ENCODE measurements around the gene CGNL1.

CGNL1 gene

DNA sequence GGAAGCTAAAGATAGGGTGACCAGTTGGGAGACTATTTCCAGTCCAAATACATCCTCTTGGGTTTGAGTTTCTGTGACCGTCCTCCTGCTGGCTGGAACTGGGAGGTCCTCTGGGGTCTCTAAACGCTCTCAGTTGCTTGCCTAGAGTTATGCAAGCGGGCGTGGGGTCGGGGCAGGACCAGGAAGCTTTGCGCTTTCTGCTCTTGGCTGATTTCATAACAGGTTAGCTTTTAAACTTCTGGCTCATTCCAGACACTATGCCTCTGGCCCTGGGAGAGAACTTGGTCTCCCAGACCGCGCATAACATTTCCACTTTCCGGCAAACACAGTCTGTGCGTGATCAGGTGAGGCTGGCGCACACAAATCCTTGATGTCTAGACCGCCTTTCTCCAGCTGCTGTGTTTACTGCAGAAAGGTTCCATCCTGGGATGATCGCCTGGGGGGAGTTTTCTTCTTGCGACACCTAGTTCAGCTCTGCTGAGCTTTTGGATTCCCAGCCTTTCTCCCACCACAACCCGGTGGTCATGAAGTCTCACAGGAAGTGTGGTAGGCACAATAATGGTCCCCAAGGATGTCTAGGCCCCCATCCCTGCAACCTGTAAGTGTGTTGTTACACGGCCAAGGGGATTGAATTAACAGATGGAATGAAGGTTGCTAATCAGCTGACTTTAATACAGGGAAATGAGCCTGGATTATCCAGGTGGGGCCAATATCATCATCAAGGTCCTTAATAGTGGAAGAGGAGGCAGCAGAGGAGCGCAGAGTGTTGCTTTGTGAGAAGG, 23.6 kb upstream of the CGNL1 start:
- no peak for DNase-seq

DNA sequence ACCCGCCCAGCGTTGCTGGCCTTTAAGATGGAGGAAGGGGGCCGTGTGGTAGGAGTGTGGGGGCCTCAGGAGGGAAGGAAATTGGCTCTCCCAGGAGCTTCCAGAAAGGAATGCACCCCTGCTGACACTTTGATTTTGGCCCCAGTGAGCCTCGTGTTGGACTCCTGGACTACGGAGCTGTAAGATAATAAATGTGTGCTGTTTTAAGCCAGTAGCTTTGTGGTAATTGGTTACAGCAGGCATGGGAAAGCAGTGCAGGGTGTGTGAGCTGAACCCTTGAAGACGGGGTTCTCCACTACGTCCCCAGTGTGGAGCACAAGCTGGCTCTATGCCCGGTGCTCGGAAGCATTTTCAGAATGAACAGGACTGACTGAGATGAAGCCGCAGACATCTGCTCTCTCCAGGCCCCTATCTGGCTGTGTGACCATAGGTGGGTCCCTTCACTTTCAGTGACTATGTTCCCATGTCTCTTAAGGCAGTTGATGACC, 22.9 kb upstream of the CGNL1 start:
- DNase-seq = no peak

DNA sequence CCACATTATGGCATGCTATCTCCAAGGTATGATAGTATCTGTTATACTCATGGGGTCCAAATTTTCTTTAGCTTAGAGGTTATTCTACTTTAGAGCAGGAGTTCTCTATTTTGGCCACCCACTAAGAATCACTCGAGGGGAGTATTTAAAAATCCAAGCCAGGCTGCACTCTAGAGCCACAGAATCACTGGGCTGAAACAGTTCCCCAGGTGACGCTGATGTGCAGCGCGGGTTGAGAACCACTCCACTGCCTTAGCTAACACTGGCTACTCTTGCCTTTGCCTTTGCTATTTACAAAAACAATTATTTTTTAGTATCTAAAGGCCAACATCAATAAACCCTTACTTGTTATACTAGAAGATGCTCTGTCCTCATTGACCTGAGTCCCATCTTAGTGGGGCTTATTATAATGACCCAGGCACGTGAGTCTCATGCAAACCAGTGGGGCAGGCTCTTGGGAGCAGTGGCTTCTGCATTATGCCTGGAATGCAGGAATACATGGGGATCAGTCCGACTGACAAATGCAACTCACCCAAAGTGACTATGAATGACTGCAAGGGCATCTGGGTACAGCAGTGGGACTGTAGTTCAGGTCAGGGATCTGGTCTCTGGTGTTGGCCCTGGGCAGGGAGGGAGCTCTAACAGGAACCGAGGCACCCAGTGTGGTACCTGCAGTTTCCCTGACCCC, 21.7 kb upstream of the CGNL1 start:
- DNase-seq = no peak

DNA sequence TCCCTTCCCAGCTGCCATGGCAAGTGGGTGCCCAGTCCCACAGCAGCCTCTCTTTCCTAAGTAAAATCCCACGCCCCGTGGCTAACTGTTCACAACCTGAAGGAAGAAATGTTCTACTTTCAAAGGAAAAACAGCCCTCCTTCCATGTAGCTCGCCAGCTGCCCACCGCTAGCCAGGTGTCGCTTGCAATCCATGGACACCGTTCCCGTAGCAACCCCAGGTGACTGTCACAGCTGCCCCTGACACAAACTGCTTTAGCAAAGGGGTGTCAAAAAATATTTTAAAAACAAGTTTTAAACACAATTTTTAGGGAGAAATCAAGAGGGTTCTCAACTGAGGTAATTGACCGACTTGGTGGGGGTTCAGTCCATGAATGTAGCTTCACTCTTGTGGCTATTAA, 21.0 kb upstream of the CGNL1 start:
- no peak for DNase-seq

DNA sequence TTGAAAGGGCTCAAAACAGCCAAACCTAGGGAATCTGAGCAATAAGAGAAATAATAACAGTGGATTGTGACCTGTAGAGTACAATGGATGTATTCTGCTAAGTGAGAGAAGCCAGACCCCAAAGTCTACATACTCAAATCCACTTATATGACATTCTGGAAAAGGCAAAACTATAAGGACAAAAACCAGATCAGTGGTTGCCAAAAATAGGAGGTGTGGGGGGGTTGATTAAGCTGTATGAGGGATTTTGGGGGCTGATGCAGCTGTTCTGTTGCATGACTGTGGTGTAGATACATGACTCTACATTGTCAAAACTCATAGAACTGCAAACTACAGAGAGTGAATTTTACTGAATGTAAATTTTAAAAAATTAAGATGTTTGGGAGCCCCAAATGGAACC, 20.1 kb upstream of the CGNL1 start:
- no peak for DNase-seq

DNA sequence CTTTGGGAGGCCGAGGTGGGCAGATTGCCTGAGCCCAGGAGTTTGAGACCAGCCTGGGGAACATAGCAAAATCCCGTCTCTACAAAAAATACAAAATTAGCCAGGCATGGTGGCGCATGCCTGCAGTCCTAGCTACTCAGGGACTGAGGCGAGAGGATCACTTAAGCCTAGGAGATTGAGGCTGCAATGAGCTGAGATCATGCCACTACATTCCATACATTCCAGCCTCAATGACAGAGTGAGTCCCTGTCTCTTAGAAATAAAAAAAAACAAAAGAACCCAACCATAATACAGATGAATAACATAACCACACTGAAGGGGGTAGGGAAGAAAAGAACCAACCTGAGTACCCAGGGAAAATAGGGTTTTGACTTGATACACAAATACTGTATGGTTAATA, 19.7 kb upstream of the CGNL1 start:
- DNase-seq = no peak

DNA sequence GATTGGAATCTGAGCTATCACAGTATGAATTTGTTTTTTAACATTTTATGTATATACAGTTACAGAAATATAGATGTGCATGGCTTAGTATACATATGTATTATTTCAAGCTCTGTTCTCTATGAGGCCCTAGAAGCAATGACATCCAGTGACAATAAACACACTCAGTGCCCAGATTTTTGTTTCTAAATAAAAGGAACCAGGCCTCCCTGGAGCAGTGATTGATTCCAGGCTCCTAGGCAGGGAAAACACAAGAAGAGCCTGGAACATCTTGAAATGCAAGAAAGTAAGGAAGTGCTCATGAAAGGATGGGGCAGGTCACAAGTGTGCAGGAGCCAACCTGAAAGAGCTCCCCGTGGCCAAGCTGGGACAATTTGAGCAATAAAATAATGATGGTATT, 18.5 kb upstream of the CGNL1 start:
- no peak for DNase-seq

DNA sequence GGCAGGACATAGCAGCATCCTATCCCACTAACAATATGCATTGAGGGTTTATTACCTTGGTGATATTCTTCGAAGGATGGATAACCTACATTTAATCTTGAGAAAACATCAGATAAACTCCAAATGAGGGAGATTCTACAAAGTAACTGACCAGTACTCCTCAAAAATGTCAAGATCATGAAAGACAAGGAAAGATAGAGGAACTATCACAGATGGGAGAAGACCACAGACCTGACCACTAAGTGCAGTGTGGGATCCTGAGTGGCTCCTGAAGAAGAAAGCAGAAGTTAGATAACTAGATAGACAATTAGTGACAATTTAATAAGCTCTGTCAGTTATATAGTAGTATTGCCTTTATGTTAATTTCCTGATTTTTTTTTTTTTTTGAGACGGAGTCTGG, 17.7 kb upstream of the CGNL1 start:
- DNase-seq = no peak

DNA sequence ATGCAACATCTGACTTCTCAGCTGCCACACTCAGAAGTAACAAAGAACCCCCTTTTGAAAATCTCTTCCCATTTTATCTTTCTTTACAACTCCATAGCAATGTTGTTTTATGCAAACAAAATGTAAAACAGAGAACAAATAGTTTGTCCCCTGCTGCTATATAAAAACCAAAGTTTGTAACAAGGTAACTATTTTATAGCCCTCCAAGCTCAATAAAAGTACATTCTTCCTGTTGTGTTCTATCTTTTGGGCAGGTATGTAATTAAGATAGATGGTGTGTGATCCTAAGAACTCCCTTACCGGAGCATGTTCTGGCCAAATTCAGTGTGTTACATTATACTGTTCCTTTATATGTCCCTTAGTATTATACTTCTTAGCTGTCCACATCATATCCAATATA, 12.6 kb upstream of the CGNL1 start:
- DNase-seq = no peak

DNA sequence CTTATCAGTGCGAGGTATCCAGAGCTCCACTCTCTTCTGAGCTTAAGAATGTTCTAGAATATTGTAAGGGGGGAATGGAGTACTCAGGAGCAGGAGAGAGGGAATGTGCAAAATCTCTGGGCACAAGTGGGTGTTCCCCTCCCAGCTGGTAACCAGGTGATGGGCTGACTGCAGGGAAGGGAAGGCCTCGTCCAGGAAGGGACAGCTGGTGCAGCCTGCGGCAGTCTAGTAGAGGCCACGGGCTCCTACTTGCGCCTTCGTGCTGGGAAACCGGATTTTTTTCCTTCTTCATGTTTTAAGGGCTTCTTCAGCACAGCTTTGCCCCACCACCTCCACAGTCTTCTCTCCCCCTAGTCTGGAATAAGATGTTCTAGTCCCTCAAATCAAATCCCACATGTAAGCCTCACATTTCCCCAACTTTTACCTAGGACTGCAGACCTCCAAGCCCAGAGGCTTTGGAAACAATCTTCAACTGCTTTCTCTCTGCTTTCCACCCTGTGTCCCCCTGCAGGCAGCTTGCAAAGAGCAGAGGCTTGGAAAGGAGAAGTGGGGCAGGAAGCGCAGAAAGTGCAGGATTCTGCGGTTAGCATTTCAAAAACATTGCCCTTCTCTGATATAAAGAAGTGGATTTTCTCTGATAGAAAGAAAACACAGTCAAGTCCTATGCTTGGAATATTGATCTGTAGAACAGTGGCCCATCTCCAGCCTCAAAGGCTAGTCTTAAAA, 11.9 kb upstream of the CGNL1 start:
- no peak for DNase-seq

DNA sequence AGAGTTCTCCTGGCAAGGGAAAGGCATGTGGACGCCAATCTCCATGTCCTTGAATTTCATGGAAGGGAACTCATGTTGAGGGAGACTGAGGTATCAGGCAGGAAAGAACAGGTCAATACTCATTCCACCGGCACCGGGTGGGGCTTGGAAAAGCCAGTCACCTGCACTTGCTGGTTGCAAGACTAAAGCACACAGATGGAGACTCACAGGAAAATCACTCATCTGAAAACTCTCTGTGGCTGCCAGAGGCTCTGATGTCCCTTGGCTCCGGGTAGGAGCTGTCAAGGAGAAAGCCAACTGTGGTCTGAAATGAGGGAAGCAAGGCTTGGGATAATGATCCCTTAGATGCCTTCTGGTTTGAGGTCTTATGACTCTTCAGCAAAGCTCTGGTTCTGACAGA, 8.7 kb upstream of the CGNL1 start:
- DNase-seq = no peak

DNA sequence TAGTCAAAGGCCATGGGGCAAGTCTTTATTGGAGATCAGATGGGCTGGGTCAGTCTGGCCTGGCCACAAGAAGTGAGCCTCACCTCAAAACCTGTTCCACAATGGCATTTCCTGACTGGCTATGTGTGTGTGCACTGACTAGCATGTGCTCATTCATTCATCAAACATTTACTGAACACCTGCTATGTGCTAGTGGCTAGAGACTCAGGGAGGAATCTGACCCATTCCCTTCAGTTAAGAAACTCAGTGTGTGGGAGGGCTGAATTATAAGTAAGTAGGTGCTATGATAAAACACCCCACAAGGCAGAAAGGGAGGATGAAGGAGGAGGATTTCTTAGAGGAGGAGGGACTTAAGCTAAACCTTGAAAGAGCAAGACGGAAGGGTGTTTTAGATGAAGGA, 5.4 kb upstream of the CGNL1 start:
- no peak for DNase-seq

DNA sequence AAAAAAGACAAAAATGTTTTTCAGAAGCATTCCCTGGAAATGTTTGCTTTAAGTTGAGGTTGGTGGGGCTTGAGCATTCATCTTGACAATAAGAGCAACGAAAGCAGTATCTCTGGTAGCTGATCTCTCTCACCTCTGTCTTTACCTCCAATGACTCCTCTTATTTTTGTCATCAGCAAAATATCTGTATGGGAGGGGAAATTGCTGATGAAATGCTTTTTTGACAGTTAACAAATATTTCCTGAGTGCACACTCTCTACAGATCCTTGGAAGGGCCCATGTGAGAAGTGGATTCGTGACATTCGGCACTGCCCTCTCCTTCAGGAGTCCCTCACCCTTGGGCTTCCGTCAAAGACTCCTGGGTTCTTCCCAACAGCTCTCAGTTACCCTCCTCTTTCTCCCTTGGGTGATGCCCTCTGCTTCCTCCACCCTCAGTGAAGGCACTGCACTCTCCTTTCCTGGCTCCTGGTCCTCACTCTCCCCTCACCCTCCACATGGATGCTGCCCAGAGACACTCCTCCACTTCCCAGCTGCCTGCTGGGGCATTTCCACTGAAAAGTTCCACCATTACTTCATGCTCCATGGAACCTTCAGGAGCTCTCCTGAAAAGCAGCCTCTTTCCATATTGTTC, 2.9 kb upstream of the CGNL1 start:
- no peak for DNase-seq

DNA sequence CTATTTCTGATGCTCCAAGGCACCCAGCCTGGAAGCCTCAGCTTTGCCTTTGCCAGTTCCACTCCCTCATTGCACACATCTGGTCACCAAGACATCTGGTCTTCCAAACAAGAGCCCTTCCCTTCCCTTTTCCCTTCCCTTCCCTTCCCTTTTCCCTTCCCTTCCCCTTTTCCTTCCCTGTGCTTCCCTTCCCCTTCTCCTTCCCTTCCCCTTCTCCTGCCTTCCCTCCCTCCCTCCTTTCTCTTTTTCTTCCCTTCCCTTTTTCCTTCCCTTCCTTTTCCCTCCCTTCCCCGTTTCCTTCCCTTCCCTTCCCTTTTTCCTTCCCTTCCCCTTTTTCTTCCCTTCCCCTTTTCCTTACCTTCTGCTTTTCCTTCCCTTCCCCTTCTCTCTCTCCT, 2.4 kb upstream of the CGNL1 start:
- no peak for DNase-seq

DNA sequence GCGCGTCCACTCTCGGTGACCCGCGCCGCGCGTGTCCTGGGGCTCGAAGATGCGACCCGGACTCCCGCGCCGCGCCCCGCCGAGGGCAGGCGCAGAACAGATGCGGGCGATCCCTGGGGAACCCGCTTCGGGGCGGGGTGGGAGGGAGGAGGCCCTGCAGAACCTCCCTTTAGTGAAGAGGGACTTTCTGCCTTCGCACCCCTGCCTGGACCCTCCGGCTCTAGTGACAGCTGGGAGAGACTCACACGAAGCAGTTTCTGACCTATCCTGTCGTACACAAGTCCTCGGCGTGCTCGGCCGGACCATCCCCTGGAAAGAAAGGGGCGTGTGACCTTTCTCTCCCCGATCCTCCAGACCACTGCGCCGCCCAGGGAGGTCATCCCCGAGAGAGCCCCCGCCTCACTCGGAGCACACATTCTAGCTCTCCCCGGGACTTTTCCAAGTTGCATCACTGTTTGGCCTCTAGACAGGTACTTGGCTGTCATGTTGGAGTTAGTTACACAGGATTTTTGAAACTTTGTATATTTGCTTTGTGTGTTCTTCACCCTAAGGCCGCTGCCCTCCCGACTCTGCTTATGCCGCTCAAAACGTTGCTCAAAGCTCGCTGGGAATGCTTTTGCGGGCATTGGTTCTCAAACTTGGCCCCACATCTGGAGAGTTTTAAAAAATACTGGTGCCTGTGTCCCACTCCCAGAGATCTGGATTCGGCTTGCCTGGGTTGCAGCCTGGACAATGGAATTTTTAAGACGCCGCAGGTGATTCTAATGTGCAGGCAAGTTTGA, 582 bp downstream of the CGNL1 start:
- no peak for DNase-seq

DNA sequence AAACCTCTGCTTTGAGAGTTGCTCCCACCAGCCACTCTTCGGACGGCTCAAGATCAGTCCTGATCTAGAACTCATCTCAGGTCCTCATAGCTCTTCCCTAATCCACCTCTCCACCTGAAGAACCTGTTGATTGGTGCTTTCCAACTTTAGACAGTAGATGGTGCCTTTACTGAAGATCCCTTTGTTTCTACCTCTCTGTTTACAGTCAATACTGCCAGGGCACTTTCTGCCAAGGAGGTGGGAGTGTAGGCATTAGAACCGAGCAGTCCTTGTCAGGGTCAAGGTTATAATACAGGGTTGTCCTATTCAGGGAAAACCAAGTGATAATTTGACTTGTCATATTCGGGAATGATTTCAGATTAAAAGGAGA, 1.2 kb downstream of the CGNL1 start:
- DNase-seq = no peak

DNA sequence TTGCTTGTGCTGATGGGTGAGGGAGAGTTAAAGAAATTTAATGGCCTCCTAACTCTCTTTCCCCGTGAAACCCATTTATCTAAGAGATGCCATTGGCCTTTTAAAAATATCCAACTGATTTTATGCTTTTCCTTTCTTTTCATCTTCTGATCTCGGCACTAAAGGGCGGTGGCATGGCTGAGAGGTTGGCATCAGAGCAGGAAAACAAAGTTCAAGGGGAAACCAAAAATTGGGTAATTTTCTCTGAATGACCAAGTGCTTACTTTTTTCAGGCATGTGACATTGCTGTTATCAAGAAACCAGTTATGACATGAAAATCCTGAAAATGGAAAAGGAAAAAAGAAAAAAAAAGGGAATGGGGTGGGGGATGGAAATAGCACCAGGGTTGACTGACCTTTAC, 3.2 kb downstream of the CGNL1 start:
- DNase-seq = no peak

DNA sequence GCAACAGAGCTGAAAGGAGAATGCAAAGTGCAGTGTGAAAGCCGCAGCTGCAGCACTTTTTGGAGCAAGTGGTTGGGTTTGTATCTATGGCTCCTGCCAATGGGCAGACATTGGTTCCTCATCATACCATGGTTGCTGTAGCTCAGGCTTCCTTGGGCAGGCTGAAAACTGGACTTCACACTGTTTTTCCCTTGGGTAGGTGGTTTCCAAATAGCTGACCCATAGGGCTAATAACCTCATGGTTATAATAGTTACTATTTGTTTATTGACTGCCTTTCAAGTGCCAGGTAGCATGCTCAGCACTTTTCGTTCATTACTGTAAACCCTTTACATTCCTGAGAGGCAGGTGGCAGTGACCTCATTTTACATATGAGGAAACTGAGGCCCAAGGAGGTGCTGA, 4.5 kb downstream of the CGNL1 start:
- no peak for DNase-seq

DNA sequence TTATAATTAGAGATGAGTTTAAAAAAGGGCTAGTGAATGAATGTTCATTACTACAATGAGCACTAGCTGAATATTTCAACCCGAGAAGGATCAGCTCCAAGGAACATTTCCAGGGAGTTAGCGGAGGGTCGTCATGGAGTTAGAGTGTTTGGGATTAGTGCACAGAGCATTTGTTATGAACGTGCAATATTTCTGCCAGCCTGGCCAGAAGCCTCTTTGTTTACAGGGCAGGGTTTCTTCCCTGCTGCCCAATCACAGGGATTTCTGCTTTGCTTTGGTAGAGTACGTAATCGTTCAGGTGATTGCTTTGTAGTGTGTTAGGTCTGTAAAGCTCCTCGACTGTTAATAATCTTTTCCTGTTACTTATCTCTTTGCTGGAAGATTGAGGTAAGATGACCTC, 5.9 kb downstream of the CGNL1 start:
- DNase-seq = no peak

DNA sequence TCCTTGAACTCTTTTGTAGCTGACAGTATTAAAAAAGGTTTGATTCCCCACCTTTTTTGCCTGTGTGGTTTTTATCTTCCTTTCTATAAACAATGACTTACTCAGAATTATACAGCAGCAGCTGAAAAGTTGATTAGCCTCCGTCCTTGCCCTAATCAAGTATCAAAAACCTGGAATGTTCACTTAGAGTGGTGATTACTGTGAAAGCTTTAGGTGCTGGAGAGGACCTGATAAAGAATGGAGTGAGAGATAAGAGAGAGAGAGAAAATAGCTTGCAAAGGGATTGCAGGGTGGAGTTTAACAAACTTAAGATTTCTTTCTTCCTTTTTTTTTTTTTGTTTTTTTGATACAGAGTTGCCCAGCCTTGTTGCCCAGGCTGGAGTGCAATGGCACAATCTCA, 6.7 kb downstream of the CGNL1 start:
- no peak for DNase-seq

DNA sequence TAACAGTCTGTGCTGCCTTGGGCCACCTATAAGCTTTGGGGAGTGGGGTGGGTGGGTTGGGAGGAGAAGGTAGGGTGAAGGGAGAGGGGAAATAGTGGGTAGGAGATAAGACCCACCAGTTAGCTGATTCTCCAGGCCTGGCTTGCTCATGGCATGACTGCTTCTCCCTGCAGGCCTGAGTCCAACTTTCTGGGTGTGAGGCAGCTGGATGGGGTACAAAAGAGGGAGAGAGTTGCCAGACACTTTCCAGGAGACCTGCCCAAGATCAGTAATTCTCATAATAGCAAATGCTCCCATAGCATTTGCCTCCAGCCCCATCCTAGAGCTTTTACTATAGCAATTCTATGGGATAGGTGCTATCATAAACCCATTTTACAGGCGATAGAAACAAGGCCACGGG, 7.7 kb downstream of the CGNL1 start:
- DNase-seq = no peak

DNA sequence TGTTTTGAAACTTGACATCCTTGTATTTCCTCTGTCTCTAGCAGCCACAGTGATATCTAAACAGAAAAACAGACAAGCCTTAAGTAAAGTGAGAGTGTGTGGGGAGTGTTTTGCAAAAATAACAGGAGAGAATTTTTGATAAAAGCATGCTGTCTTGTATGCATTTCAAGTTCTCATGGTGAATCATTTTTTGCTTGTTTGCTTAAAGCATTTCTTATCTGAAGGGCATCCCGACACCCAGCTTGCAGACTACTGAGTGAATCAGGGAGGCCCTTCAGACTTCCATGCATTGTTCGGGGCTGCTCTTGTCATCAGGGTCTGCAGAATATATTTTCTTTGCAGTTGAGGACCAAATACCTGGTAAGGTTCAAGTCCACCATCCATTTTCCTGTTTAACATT, 8.5 kb downstream of the CGNL1 start:
- DNase-seq = no peak

DNA sequence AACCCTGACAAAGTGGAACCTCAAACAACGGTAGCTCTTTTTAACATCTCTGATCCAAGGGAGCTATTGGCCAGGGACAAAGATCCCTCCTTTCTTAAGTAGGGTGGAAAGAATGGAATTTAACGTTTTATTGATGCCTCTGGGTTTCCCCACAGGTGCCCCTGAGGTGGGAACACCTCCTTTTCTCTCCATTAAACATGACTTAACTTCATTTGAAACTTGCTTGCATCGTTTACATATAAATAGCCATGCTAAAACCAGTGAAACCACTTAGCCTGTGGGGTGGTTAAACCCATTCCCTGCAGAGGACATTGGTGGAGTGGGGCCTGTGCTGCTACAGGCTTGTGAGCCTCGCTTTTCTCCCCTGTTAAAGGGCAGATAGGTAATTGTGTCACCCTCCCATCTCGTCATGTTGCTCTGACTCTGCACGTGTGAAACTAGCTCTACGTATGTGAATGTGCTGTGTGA, 9.7 kb downstream of the CGNL1 start:
- no peak for DNase-seq
